K562 (cell line): ENCODE measurements around the gene XRCC2. TPM values are rescaled to one million over a fixed set of nuclear protein-coding genes. Genes with fewer than 3 reads are reported as not detected.
"Not testable (repeated sequence)": the region's sequence is repeated elsewhere in the genome, so short reads cannot be mapped to it uniquely, and the experiment has no call there.

Experiments used
- ATAC-seq: fragments of 200-7000 bp; cut with Tn5 transposase; 3 replicates; pipeline ENCODE4 v1.9.1; 2020; ENCODE audit warnings: moderate library complexity
- BruUV-seq: library from RNA; stranded (reverse); fragments of 400-500 nt; replicated peaks from 2 replicates; lab custom pipeline; 2021; lab: Mats Ljungman, UMichigan
- CTCF ChIA-PET: fragments of 300-600 bp; formaldehyde crosslinking; extraction: SDS; loops from one replicate; lab custom pipeline; 2021; ENCODE audit warnings: low intra/inter-chr PET ratio; lab: Yijun Ruan, JAX
- POLR2A ChIA-PET: fragments of 300-600, 350-650 bp; sonication (Branson Sonifier 250); formaldehyde crosslinking; extraction: SDS; loops from one replicate; lab custom pipeline; 2021; ENCODE audit warnings: antibody characterized with exemption, inconsistent platforms; lab: Yijun Ruan, JAX
- DNase-seq, 4 experiments: peaks; one replicate each; pipeline versions ENCODE4 v3.0.0 to v3.0.0-alpha.2; 2011 to 2018; ENCODE audit warnings: low spot score in 3 of 4, mixed read lengths in 3 of 4; ENCODE audit errors: extremely low read depth in 1 of 4
- FAIRE-seq: peaks from 2 replicates; lab custom pipeline; 2011; peaks lifted over from hg19 to GRCh38; lab: Jason Lieb, UNC
- H2AFZ ChIP-seq: 2 replicates; pipeline ENCODE4 v1.6.0; 2011; ENCODE audit warnings: low read depth, low read length, control low read depth, inconsistent platforms
- H3K27ac ChIP-seq: fragments of 200-600 bp; 3 replicates; pipeline ENCODE4 v1.8.0; 2011; ENCODE audit warnings: low read depth, mild to moderate bottlenecking, control low read depth, inconsistent platforms, low read length, moderate library complexity, mixed read lengths; ENCODE audit errors: extremely low read depth
- H3K27me3 ChIP-seq, 2 experiments: fragments of 300-600 bp in 1 of 2; 2 replicates in 1 of 2; 3 replicates in 1 of 2; pipeline versions ENCODE4 v1.6.0 to v1.8.0; 2011; ENCODE audit warnings: inconsistent platforms in 2 of 2, low read length in 2 of 2, mild to moderate bottlenecking in 1 of 2, mixed read lengths in 1 of 2, moderate library complexity in 1 of 2; ENCODE audit not compliant: control insufficient read depth in 2 of 2, insufficient read depth in 2 of 2
- H3K36me3 ChIP-seq: fragments of 300-600 bp; 3 replicates; pipeline ENCODE4 v1.8.0; 2011; ENCODE audit warnings: mild to moderate bottlenecking, low read length, inconsistent platforms; ENCODE audit not compliant: control insufficient read depth, insufficient read depth
- H3K4me1 ChIP-seq, 2 experiments: fragments of 200-600 bp in 1 of 2; replicated peaks in 1 of 2; 2 replicates in 1 of 2; 3 replicates in 1 of 2; pipeline versions ENCODE4 v1.5.1 to v1.8.0; 2011; ENCODE audit warnings: inconsistent platforms in 2 of 2, low read length in 2 of 2, mild to moderate bottlenecking in 1 of 2, mixed read lengths in 1 of 2, moderate library complexity in 1 of 2; ENCODE audit not compliant: control insufficient read depth in 2 of 2, insufficient read depth in 2 of 2
- H3K4me2 ChIP-seq: 2 replicates; pipeline ENCODE4 v1.6.1; 2011; ENCODE audit warnings: low read length, control low read depth, inconsistent platforms, mixed read lengths; ENCODE audit not compliant: insufficient read depth
- H3K4me3 ChIP-seq: fragments of 200-600 bp; sonication (generic), shearing (Covaris generic); 2 replicates; pipeline ENCODE4 v1.5.1; 2016; ENCODE audit warnings: control low read depth, inconsistent platforms
- H3K79me2 ChIP-seq: fragments of 200-600 bp; 3 replicates; pipeline ENCODE4 v1.8.0; 2011; ENCODE audit warnings: low read length, inconsistent platforms; ENCODE audit not compliant: control insufficient read depth, insufficient read depth
- H3K9ac ChIP-seq, 2 experiments: 2 replicates each; pipeline versions ENCODE4 v1.6.0 to v1.6.1; 2011; ENCODE audit warnings: low read depth in 2 of 2, low read length in 2 of 2, control low read depth in 1 of 2, inconsistent platforms in 1 of 2, mild to moderate bottlenecking in 1 of 2, mixed read lengths in 1 of 2; ENCODE audit not compliant: insufficient read depth in 1 of 2
- H3K9me1 ChIP-seq: one replicate; pipeline ENCODE4 v1.6.0; 2011; ENCODE audit warnings: inconsistent platforms, mild to moderate bottlenecking, low read length, moderate library complexity; ENCODE audit not compliant: control insufficient read depth, insufficient read depth
- H3K9me3 ChIP-seq: replicated peaks from 2 replicates; pipeline ENCODE4 v1.5.1; 2011; ENCODE audit warnings: low read depth, low read length, inconsistent platforms; ENCODE audit not compliant: control insufficient read depth, insufficient read depth
- H4K20me1 ChIP-seq: replicated peaks from 2 replicates; pipeline ENCODE4 v1.6.1; 2011; ENCODE audit warnings: low read length, inconsistent platforms, mixed read lengths; ENCODE audit not compliant: control insufficient read depth, insufficient read depth
- CEBPB ChIP-seq: fragments of 450-650 bp; IDR thresholded peaks from 2 replicates; pipeline ENCODE4 v1.6.1; 2016; ENCODE audit warnings: missing genetic modification characterization, missing compliant biosample characterization
- DACH1 ChIP-seq: fragments of 450-650 bp; IDR thresholded peaks from 2 replicates; pipeline ENCODE4 v1.6.1; 2018; ENCODE audit not compliant: partially characterized antibody
- GATA2 ChIP-seq: sonication (generic); formaldehyde crosslinking; IDR thresholded peaks from 2 replicates; pipeline ENCODE4 v1.4.0; 2020; ENCODE audit warnings: mild to moderate bottlenecking, missing genetic modification reagents
- MEIS2 ChIP-seq: fragments of 450-650 bp; IDR thresholded peaks from 2 replicates; pipeline ENCODE4 v1.6.1; 2014; ENCODE audit warnings: mild to moderate bottlenecking; ENCODE audit not compliant: partially characterized antibody
- TRIM24 ChIP-seq, 2 experiments: fragments of 450-650 bp; IDR thresholded peaks; 2 replicates each; pipeline ENCODE4 v1.6.1; 2016
- ZBTB2 ChIP-seq: fragments of 450-650 bp; IDR thresholded peaks from 2 replicates; pipeline ENCODE4 v1.6.1; 2016; ENCODE audit warnings: antibody characterized with exemption
- ZNF384 ChIP-seq: IDR thresholded peaks from 2 replicates; pipeline ENCODE4 v1.6.1; 2012; ENCODE audit warnings: low read depth, low read length, improper control_type of control experiment
- WGBS: fragments of 100-300 bp; shearing (Covaris generic); methylation state at CpG from one replicate; pipeline ENCODE4 v1.1.6; 2016; ENCODE audit warnings: low coverage, mixed read lengths; ENCODE audit not compliant: insufficient coverage; ENCODE audit errors: missing lambda C conversion rate; 5-methylcytosine and 5-hydroxymethylcytosine counted together
- in situ Hi-C: fragments of 300-500 bp; cut with MboI; formaldehyde crosslinking; loops from 4 replicates; pipeline ENCODE4 v1.15.0; 2018; ENCODE audit warnings: inconsistent platforms, mixed read lengths
- intact Hi-C: fragments of 100-400 bp; cut with micrococcal nuclease; formaldehyde crosslinking; loops from 2 replicates; pipeline ENCODE4 v1.14.2; 2022
- polyA plus RNA-seq, 8 experiments: library from polyadenylated mRNA; depleted of rRNA in 4 of 8; stranded (reverse) in 5 of 8; unstranded in 3 of 8; fragments of >200 nt; fragmentation: Nextera tagmentation in 2 of 8; fragmentation: Illumina TruSeq in 1 of 8; extraction: Ambion mirVana in 2 of 8; extraction: Trizol in 1 of 8; gene quantifications; 2 replicates each; pipeline versions ENCODE4 v1.2.1 to v1.2.3, GENCODE V29; 2011 to 2014; ENCODE audit warnings: inconsistent platforms in 1 of 8, missing spikeins in 1 of 8
- total RNA-seq, 7 experiments: library from RNA; depleted of rRNA in 6 of 7; stranded (reverse); fragments of >200 nt in 6 of 7; fragmentation: Illumina TruSeq in 2 of 7; extraction: Trizol in 2 of 7; gene quantifications; 2 replicates each; pipeline versions ENCODE4 v1.2.1 to v1.2.3, GENCODE V29; 2011 to 2021; ENCODE audit warnings: low replicate concordance in 1 of 7

Gene XRCC2
- total and polyA plus RNA-seq, 9 of the 15 experiments (the other 6 are each of a cell fraction or from before 2014, with no cell fraction given), result 16.2 to 58.0 (median 39.8) TPM

- H3K79me2 ChIP-seq, H3K36me3 ChIP-seq, H3K4me2 ChIP-seq, DNase-seq, H3K4me1 ChIP-seq, H3K27ac ChIP-seq, H3K9me1 ChIP-seq, H3K9me3 ChIP-seq, intact Hi-C loops, BruUV-seq, FAIRE-seq, H3K27me3 ChIP-seq, H3K9ac ChIP-seq, POLR2A ChIA-PET, H3K4me3 ChIP-seq, in situ Hi-C loops, H2AFZ ChIP-seq, ATAC-seq, CTCF ChIA-PET, H4K20me1 ChIP-seq: not testable (repeated sequence)
- WGBS, result 56% methylated on average over 8 of the region's 12 CpGs
- TF ChIP-seq ZNF384 (peak; percentile 72; the same call in 1 of the 2 replicates), GATA2 (0 out of 2 replicates have a peak, but pooled peaks have one; percentile 29), MEIS2 (peak; percentile 54), TRIM24 (IDR thresholded peaks at IDR 0.05) (0 out of 4 replicates have a peak, but pooled peaks of 1 of the 2 experiments have one; percentile 10), CEBPB (peak; percentile 56; the same call in 1 of the 2 replicates)
Observed at GRCh38 chr7:152697268-152697974, 21.5 kb upstream of the XRCC2 start.

DNA sequence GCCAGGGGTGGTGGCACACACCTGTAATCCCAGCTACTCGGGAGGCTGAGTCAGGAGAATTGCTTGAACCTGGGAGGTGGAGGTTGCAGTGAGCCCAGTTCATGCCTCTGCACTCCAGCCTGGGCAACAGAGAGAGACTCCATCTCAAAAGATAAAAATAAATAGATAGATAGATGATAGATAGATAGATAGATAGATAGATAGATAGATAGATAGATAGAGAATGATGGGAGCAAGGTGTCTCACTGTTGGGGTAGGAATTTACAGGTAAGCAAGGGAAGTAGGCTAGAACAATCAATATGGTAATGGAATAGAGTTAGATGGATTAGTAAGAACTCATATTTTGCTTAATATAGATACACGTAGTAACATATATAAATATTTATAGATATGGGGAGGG, 16.3 kb upstream of the XRCC2 start:
- CTCF ChIA-PET, H3K9me1 ChIP-seq, H3K36me3 ChIP-seq, H3K27ac ChIP-seq, H4K20me1 ChIP-seq, H3K4me1 ChIP-seq, H3K9me3 ChIP-seq, H3K27me3 ChIP-seq, H3K4me2 ChIP-seq, H2AFZ ChIP-seq, H3K79me2 ChIP-seq, in situ Hi-C loops, BruUV-seq, POLR2A ChIA-PET, ATAC-seq, FAIRE-seq, intact Hi-C loops, DNase-seq, H3K9ac ChIP-seq, H3K4me3 ChIP-seq: not testable (repeated sequence)
- TF ChIP-seq DACH1 (peak; percentile 95), ZBTB2 (0 out of 2 replicates have a peak, but pooled peaks have one; percentile 35)
- WGBS, result 51% methylated on average over 2 of the region's 2 CpGs
